GM12891 (cell line): Measurements from ENCODE around the gene SYS1.

Experiments used
- DNase-seq: peaks from one replicate; pipeline ENCODE4 v3.0.0; 2011; ENCODE audit warnings: low spot score; ENCODE audit not compliant: insufficient read length
- FAIRE-seq: peaks from 2 replicates; lab custom pipeline; 2011; peaks lifted over from hg19 to GRCh38; lab: Jason Lieb, UNC
- PAX5 ChIP-seq: IDR thresholded peaks from 2 replicates; pipeline ENCODE4 v1.6.1; 2011; ENCODE audit warnings: low read length, moderate library complexity, mild to moderate bottlenecking; ENCODE audit not compliant: insufficient read depth, severe bottlenecking
- POLR2A ChIP-seq: IDR thresholded peaks from 2 replicates; pipeline ENCODE4 v1.6.1; 2011; ENCODE audit warnings: low read depth, low read length, control low read depth
- POLR2AphosphoS5 ChIP-seq: IDR thresholded peaks from 2 replicates; pipeline ENCODE4 v1.6.1; 2011; ENCODE audit warnings: low read depth, low read length, control low read depth
- POU2F2 ChIP-seq: IDR thresholded peaks from 2 replicates; pipeline ENCODE4 v1.6.1; 2011; ENCODE audit warnings: low read depth, mild to moderate bottlenecking, control low read depth, low read length, moderate library complexity
- SPI1 ChIP-seq: IDR thresholded peaks from 2 replicates; pipeline ENCODE4 v1.6.1; 2011; ENCODE audit warnings: low read depth, low read length, control low read depth
- TAF1 ChIP-seq: IDR thresholded peaks from 2 replicates; pipeline ENCODE4 v1.6.1; 2011; ENCODE audit warnings: low read depth, low read length, control low read depth

The SYS1 gene

DNA sequence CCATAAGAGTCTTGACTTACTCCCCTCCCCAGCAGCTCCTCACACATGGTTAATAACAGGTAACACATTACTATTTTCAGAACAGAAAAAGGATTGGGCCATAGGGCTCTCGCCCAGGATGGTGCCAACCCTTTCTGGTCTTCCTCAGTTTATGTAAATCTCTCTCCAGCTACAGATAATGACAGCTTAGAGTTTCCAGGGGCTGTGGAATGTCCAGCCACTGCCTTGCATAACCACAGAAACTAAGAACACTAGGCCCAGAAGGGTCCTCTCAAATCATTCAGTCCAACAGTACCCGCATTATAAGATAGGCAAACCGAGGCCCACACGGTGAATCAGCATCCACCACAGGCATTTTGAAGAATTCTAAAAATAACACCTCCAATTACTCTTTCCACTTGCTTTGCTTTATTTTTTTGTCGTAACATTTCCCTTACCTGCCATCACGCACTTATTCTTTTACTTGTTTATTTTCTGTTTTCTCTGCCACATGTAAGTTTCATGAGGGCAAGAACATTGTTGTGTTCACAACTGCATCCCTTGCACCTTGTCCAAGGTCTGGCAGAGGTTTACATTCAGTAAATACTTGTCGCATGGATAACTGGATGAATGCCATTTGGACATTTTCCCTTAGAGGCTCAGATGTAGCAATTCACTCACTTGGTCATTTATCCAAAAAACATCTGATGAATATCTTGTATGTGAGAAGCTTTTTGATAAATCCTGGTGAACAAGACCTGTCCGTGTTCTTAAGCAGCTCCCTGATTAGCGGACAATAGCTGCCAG lies 8.3 kb upstream of the SYS1 start:
- TF ChIP-seq SPI1 (no peak), POLR2A (no peak), PAX5 (no peak), TAF1 (no peak), POLR2AphosphoS5 (no peak), POU2F2 (no peak)
- no peak for DNase-seq

DNA sequence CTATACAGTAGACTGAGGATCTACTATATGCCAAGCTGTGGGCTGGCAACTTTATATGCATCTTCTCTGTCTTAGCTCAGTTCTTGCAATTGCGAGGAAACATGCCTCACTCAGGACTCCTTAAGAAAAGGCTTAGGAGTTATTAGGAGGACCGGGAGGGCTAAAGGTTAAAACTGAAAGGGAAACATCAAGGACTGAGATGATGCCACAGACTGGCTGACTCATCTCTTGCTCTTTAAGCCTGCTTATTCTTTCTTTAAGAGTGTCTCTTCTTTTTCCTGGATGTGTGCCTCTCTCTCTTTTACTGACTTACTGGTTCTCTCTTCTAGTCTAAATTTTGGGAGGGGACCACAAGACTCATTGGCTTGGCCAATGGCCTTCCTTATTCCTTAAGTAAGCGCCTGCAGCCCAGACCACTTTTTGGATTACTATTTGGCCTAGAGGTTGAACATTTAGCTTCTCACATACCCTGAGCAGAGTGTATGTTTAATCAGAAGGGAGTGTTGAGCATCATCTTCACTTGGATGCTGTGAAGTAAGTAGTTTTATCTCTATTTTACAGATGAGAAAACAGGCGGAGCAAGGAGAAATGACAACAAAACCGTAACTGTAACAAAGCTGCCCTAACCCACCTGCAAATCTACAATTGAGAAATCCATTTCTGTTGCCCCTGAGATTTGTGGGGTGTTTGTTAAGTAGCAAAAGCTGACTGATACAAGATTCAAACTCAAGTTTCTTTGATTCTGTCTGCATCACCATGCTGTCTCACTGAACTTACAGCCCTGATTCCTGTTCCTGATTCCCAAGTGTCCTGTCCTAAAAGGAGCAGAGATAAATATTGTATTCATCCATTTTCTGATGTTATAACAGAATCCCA lies 7.5 kb upstream of the SYS1 start:
- TF ChIP-seq PAX5 (no peak), POLR2AphosphoS5 (no peak), SPI1 (no peak), POLR2A (no peak), POU2F2 (no peak), TAF1 (no peak)
- FAIRE-seq = no peak

More for the DNA sequence above, 8.3 kb upstream of the SYS1 start:
- no peak for FAIRE-seq

DNA sequence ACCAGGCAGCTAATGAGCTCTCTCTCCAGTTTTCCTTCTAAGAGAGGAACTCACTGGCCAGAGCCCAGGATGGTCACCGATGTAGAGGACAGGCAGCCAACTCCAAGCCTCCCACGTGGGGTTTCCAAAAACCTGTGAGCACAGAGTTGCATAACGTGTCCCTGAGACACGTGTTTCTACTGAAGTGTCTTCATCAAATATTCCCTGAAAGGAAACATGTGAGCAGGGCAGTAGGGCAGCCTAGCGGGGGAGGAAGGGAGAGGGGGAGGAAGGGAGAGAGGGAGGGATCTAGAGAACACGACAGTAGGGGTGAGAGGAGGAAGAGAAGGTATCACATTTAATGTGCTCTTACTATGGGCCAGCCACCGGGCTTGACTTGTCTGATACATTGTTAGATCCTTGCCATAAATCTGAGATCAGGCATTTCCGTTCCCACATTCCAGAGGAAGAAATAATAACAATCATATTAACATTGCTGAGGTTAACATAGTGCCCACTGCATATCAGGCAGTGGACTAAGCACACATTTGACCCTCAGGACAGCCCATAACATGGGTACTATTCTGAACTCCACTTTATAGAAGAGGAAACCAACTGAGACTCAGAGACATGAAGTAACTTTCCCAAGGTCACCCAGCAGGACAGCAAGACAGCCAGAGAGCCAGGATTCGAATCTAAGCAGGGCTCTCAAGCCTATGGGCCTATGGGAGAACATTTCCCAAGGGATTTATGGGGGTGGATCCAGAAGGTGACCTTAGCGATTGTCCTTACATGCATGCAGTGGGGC lies 4.5 kb upstream of the SYS1 start:
- TF ChIP-seq PAX5 (no peak), POU2F2 (no peak), POLR2AphosphoS5 (no peak), SPI1 (no peak)
- no peak for FAIRE-seq
- no peak for DNase-seq

More for the DNA sequence above, 7.5 kb upstream of the SYS1 start:
- DNase-seq = no peak

DNA sequence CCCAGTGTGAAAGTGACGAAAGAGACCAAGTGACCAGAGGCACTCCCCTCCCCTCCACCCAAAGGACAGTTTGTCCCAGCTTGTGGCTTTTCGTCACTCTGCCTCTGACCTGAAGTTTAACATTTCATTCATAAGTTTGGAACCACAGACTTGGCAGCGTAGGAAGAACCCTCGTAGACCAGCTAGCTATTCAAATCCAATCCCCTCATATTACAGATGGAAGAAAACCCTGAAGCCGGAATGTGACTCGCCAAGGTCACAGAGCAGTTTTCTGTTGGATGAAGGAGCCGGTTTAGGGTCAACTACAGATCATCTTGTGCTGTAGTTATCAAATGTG lies 3.9 kb upstream of the SYS1 start:
- TF ChIP-seq POLR2AphosphoS5 (no peak), TAF1 (no peak), SPI1 (no peak), POLR2A (no peak), PAX5 (no peak), POU2F2 (no peak)
- DNase-seq = no peak
- no peak for FAIRE-seq

DNA sequence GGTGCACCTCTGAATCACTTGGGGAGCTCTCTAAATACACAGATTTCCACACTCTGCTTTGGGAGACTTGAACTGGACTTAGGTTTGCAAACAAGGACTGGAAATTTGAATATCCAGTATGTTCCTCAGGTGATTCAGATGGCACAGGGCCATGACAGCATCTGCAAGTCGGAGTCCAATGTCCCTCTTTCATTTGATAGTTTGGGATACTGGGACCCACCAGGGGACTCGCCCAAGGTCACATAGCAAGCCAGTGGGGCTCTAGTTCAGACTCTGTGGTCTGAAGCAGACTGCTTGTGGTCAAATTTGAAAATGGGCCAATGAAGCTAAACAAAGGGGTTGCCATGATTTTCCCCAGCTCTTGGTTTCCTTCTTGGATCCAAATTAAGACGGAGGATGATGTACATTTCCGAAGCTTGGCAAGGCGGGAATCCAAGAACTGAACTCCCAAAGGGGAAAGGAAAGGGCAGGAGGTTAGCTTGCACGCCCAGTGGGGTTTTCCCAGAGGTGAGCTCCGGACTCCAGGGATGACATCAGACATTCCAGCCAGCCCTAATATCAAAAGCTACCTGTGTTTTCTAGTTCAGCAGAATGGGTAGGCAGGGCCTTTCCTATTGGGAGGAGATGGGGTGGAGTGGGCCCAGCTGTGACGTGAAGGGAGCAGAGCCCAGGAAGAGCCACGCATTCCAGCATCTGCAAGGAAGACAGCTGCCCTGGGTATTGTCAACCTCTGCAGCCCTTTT lies 3.4 kb upstream of the SYS1 start:
- no peak for DNase-seq
- no peak for TF ChIP-seq POLR2A
- TF ChIP-seq POU2F2 = no peak
- TF ChIP-seq TAF1 = no peak
- no peak for TF ChIP-seq SPI1
- no peak for FAIRE-seq

DNA sequence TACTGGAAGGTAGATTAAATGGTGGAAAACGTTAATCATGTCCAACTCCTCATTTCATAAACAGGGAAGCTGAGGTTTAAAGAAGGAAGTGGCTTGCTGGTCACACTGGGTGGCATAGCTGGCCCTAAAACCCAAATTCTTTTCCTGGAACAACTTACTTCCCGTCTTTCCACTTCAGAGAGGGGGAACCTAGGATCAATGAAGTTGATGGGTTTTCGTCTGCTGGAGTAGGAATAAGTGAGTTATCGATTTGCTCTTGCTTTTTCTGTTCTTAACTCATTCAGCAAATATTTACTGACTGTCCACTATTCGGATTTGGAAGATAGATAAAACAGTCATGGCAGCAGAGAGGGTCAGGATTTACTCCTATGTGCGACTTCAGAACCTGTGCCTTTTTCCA lies 1.2 kb upstream of the SYS1 start:
- TF ChIP-seq PAX5 (no peak), SPI1 (peak; percentile 20; the same call in 1 of the 2 replicates)
- FAIRE-seq (no peak), DNase-seq (no peak)

DNA sequence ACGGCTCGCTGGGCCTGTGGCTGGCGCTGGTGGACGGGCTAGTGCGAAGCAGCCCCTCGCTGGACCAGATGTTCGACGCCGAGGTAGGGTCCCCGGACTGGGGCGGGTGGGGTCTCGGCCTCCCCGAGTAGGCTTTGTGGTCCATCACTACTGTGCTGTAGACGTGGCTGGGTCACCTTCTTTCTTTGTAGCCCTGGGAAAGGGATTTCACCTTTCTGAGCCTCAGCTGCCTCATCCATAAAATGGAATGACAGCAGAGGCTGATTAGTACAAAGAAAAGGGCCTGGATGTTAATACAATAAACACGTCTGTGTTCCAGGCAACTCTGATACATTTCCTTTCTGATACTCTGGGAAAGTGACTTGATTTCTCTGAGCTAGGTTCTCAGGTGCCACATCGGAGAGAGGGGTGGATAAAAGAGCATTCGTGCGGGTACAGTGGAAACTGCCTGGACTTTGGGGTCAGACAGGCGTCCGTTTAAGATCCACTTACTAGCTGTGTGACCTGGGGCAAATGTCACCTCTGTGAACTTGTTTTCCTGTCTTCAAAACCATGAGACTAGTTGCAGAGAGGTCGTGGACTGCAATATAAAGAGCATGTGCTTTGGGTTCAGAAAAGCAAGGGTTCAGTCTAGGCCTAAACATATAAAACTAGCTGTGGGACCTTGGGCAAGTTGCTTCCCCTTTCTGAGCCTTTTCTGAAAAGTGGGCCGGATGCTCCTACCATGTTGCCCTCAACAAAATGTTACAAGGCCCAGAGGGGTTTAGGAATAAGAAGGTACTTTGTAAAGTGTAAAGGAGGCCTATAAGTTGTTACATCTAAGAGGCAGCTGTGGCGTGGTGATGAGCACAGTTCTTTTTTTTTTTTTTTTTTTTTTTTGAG lies 896 bp downstream of the SYS1 start:
- FAIRE-seq (no peak), DNase-seq (no peak)
- TF ChIP-seq SPI1 = no peak
- TF ChIP-seq POLR2AphosphoS5 = no peak
- TF ChIP-seq TAF1 = no peak
- no peak for TF ChIP-seq POLR2A
- TF ChIP-seq PAX5 = no peak
- TF ChIP-seq POU2F2 = no peak

DNA sequence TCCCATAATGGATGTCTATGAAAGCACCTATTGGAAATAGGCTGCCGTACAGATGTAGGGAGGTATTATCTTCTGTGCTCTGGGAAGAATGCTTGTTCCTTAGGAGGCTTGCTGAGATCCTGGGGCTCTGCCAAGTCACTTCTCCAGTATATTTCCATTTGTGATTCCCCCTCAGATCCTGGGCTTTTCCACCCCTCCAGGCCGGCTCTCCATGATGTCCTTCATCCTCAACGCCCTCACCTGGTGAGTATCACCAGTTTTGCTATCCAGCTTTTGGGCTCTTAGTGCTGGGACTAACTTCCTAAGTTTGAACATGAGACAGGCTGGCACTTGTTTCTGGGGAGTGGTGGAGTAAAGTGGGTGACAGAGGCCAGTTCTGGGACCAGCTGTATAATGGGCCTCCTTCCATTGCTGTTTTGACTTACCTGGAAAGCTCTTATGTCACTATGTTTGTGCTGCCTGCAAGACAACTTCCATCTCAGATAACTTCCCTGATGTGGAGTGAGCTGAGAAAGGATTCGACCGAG lies 2.6 kb downstream of the SYS1 start:
- no peak for FAIRE-seq
- TF ChIP-seq SPI1 = no peak
- TF ChIP-seq POLR2A = no peak
- no peak for TF ChIP-seq POU2F2
- TF ChIP-seq POLR2AphosphoS5 = no peak
- no peak for TF ChIP-seq PAX5
- no peak for TF ChIP-seq TAF1
- DNase-seq = no peak
